Natural killer cell (primary cell): ENCODE data around the gene TAF1. TPM values are rescaled to one million over a fixed set of nuclear protein-coding genes. Genes with fewer than 3 reads are reported as not detected.
"Not testable (repeated sequence)": the region's sequence is repeated elsewhere in the genome, so short reads cannot be mapped to it uniquely, and the experiment has no call there.

Experiments
- ATAC-seq, 3 donors: fragments of 150-1000 bp in 2 of 3; fragments of 200-7000 bp in 1 of 3; cut with Tn5 transposase; 1 replicate in 1 of 3; 2 replicates in 2 of 3; pipeline ENCODE4 v1.10.0; 2021; ENCODE audit warnings: mild to moderate bottlenecking in 2 of 3, moderate library complexity in 2 of 3
- DNase-seq, 2 donors: peaks; one replicate each; pipeline versions ENCODE4 v3.0.0 to v3.0.0-alpha.2; 2013 to 2021; ENCODE audit warnings: mixed read lengths in 1 of 2
- H3K27ac ChIP-seq: one replicate; pipeline ENCODE4 v1.5.1; 2013; ENCODE audit warnings: mild to moderate bottlenecking, low read length
- H3K27me3 ChIP-seq: one replicate; pipeline ENCODE4 v1.6.1; 2013; ENCODE audit warnings: low read length; ENCODE audit not compliant: control insufficient read depth, insufficient read depth
- H3K36me3 ChIP-seq: one replicate; pipeline ENCODE4 v1.6.1; 2013; ENCODE audit warnings: low read length; ENCODE audit not compliant: control insufficient read depth, insufficient read depth
- H3K4me1 ChIP-seq: one replicate; pipeline ENCODE4 v1.6.1; 2013; ENCODE audit warnings: low read length; ENCODE audit not compliant: control insufficient read depth, insufficient read depth
- H3K4me3 ChIP-seq: one replicate; pipeline ENCODE4 v1.5.1; 2013; ENCODE audit warnings: low read length
- H3K9me3 ChIP-seq: one replicate; pipeline ENCODE4 v1.6.1; 2013; ENCODE audit warnings: low read length; ENCODE audit not compliant: control insufficient read depth, insufficient read depth
- H3K27ac Mint-ChIP-seq, 2 donors: one replicate each; pipeline ENCODE4 v1.8.0; 2022; ENCODE audit warnings: mild to moderate bottlenecking in 2 of 2, mixed read lengths in 2 of 2, moderate library complexity in 1 of 2
- H3K27me3 Mint-ChIP-seq, 2 donors: one replicate each; pipeline ENCODE4 v1.8.0; 2022; ENCODE audit warnings: low read depth in 2 of 2, mixed read lengths in 2 of 2
- H3K36me3 Mint-ChIP-seq: one replicate; pipeline ENCODE4 v1.8.0; 2022; ENCODE audit warnings: mixed read lengths
- H3K4me1 Mint-ChIP-seq, 2 donors: one replicate each; pipeline ENCODE4 v1.8.0; 2022; ENCODE audit warnings: mixed read lengths in 2 of 2
- H3K4me3 Mint-ChIP-seq: one replicate; pipeline ENCODE4 v1.8.0; 2022; ENCODE audit warnings: mild to moderate bottlenecking, moderate library complexity, mixed read lengths
- H3K9me3 Mint-ChIP-seq, 2 donors: one replicate each; pipeline ENCODE4 v1.8.0; 2022; ENCODE audit warnings: mixed read lengths in 2 of 2
- CTCF ChIP-seq: fragments of 200-600 bp; IDR thresholded peaks from one replicate; pipeline ENCODE4 v1.8.0; 2022; ENCODE audit warnings: antibody characterized with exemption
- WGBS: methylation state at CpG from one replicate; pipeline ENCODE4 v1.1.7; 2013; ENCODE audit warnings: missing lambda C conversion rate; ENCODE audit not compliant: insufficient coverage; 5-methylcytosine and 5-hydroxymethylcytosine counted together
- intact Hi-C: fragments of 100-400 bp; cut with micrococcal nuclease; formaldehyde crosslinking; loops from one replicate; pipeline ENCODE4 v1.14.2; 2022
- total RNA-seq, 4 donors: library from RNA; stranded (reverse); fragments of 120-200 nt in 1 of 4; gene quantifications; one replicate each; pipeline versions ENCODE4 v1.2.3 to v1.2.4, GENCODE V29; 2013 to 2022

Gene TAF1
- total RNA-seq, 3 donors from 2014 or later (not counting 1 experiment from before 2014, with no cell fraction given) = 89.5 to 94.5 (median 94.2) TPM

- peaks cover 10% of the 10 kb centered on the region for H3K4me1 ChIP-seq
- intact Hi-C loops = loop anchor here (2.0 kb wide), 1 partner anchor 40 kb away; the partner anchor contains the start of gene OGT
- WGBS = 74% methylated on average over 15 of the region's 16 CpGs
- no peaks in the 10 kb centered on the region for H3K9me3 Mint-ChIP-seq
- peak overlapping the region; percentile 70 for H3K4me3 ChIP-seq
- no peak overlapping the region for H3K27ac ChIP-seq
- H3K27me3 ChIP-seq = no peaks in the 10 kb centered on the region
- no peaks in the 10 kb centered on the region for H3K27me3 Mint-ChIP-seq
- peak overlapping the region; percentile 93 for H3K4me3 Mint-ChIP-seq
- ATAC-seq = no peak
- H3K9me3 ChIP-seq = no peaks in the 10 kb centered on the region
- peak in 1 of 2 donors; percentile 16 for DNase-seq
- no peaks in the 10 kb centered on the region for H3K36me3 ChIP-seq
- H3K27ac Mint-ChIP-seq = peak overlapping the region; percentile 90 to 91
- peaks cover 11 to 21% of the 10 kb centered on the region in 2 donors for H3K4me1 Mint-ChIP-seq
- TF ChIP-seq CTCF = no peak
- no peaks in the 10 kb centered on the region for H3K36me3 Mint-ChIP-seq
Observed at GRCh38 chrX:71493111-71493613, 127.0 kb downstream of the TAF1 start.

- H3K4me3 Mint-ChIP-seq, H3K27me3 ChIP-seq, H3K36me3 Mint-ChIP-seq, H3K9me3 Mint-ChIP-seq, H3K4me1 ChIP-seq, H3K27ac ChIP-seq, DNase-seq, H3K4me3 ChIP-seq, intact Hi-C loops, H3K9me3 ChIP-seq, ATAC-seq, H3K27me3 Mint-ChIP-seq, H3K36me3 ChIP-seq, H3K27ac Mint-ChIP-seq: not testable (repeated sequence)
- WGBS = 100% methylated on average over 2 of the region's 3 CpGs
- peaks cover 10 to 15% of the 10 kb centered on the region in 2 donors for H3K4me1 Mint-ChIP-seq
Observed at GRCh38 chrX:71495979-71496378, 129.8 kb downstream of the TAF1 start.

GRCh38 chrX:71496476-71496875 lies 130.3 kb downstream of the TAF1 start:
- peaks cover 7 to 12% of the 10 kb centered on the region in 2 donors for H3K4me1 Mint-ChIP-seq
- no peaks in the 10 kb centered on the region for H3K27me3 Mint-ChIP-seq
- no peak for TF ChIP-seq CTCF
- H3K36me3 Mint-ChIP-seq = no peaks in the 10 kb centered on the region
- H3K4me3 Mint-ChIP-seq = no peak overlapping the region
- H3K27me3 ChIP-seq = no peaks in the 10 kb centered on the region
- WGBS = 75% methylated on average over 2 of the region's 3 CpGs
- H3K4me3 ChIP-seq = no peak overlapping the region
- H3K9me3 Mint-ChIP-seq = no peaks in the 10 kb centered on the region
- no peak overlapping the region for H3K27ac ChIP-seq
- no peaks in the 10 kb centered on the region for H3K36me3 ChIP-seq
- peaks cover 10% of the 10 kb centered on the region for H3K4me1 ChIP-seq
- H3K27ac Mint-ChIP-seq = no peak overlapping the region
- DNase-seq (no peak), ATAC-seq (no peak)
- H3K9me3 ChIP-seq = no peaks in the 10 kb centered on the region
- intact Hi-C loops = no loop called here

- intact Hi-C loops, H3K27ac Mint-ChIP-seq: not testable (repeated sequence)
- 93% methylated on average over 5 of the region's 5 CpGs for WGBS
Observed at GRCh38 chrX:71502080-71502479, 135.9 kb downstream of the TAF1 start.

More at GRCh38 chrX:71502080-71502479, 135.9 kb downstream of the TAF1 start:
- H3K4me1 Mint-ChIP-seq, H3K9me3 ChIP-seq, H3K27me3 ChIP-seq, H3K36me3 Mint-ChIP-seq, H3K27me3 Mint-ChIP-seq, H3K4me3 ChIP-seq, H3K9me3 Mint-ChIP-seq, H3K36me3 ChIP-seq, DNase-seq, H3K4me1 ChIP-seq, ATAC-seq, H3K4me3 Mint-ChIP-seq, H3K27ac ChIP-seq: not testable (repeated sequence)
